Fibroblast of the conjunctiva (primary cell): ENCODE results near the gene SNX13.

Experiments
- DNase-seq: peaks from one replicate; pipeline ENCODE4 v3.0.0-alpha.2; 2010; ENCODE audit warnings: low read depth

The SNX13 gene, protein sequence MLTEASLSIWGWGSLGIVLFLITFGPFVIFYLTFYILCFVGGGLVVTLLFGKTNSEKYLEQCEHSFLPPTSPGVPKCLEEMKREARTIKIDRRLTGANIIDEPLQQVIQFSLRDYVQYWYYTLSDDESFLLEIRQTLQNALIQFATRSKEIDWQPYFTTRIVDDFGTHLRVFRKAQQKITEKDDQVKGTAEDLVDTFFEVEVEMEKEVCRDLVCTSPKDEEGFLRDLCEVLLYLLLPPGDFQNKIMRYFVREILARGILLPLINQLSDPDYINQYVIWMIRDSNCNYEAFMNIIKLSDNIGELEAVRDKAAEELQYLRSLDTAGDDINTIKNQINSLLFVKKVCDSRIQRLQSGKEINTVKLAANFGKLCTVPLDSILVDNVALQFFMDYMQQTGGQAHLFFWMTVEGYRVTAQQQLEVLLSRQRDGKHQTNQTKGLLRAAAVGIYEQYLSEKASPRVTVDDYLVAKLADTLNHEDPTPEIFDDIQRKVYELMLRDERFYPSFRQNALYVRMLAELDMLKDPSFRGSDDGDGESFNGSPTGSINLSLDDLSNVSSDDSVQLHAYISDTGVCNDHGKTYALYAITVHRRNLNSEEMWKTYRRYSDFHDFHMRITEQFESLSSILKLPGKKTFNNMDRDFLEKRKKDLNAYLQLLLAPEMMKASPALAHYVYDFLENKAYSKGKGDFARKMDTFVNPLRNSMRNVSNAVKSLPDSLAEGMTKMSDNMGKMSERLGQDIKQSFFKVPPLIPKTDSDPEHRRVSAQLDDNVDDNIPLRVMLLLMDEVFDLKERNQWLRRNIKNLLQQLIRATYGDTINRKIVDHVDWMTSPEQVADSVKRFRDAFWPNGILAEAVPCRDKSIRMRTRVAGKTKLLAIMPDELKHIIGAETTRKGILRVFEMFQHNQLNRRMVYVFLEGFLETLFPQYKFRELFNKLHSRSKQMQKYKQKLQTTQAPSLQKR

DNA sequence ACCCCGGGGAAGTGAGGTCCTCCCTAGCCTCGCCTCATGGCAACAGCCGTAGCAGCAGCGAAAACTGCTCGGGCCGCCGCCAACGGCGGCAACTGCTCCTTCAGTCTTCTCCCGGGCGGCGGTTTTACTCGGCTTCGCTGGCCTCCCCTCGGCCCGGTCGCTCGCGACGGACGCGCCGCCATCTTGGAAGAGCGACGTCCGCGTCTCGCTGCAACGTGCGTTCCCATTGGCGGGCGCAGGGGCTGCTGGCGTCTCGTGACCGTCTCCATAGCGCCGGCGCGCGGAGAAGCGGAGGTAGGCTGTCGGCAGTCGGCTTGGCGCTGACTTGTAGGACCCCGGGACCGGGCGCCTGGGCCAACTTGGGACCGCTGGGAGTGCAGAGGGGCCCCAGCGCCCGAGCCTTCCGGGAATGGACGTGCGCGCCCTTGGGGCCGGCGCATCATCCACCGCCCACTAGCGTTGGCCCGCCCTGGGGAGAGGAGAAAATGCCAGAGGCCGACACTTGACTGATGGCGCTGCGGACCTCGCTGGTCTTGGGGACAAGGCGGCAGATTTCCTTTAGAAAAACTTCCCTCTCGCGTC is at the start of gene SNX13:
SNX13 (minus strand) TSS at position 193 of the 582 bp plus-strand sequence. CDS start 199 bp downstream, outside the sequence.
- DNase-seq: peak; percentile 83

DNA sequence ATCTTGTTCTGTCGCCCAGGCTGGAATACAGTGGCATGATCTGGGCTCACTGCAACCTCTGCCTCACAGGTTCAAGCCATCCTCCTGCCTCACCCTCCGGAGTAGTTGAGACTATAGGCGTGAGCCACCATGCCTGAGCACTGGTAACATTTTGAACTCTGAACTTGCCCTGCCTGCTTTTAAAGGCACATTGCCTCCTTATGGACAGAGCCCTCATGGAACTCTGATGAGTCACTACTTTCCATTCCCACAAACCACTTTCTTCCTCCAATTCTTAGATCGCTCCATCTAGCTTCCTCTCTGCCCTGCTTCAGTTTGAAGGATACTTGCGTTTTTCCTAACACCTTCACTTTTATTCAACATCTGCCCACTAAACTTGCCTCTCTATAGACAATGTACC is 49.3 kb upstream of the SNX13 start:
- no peak for DNase-seq

DNA sequence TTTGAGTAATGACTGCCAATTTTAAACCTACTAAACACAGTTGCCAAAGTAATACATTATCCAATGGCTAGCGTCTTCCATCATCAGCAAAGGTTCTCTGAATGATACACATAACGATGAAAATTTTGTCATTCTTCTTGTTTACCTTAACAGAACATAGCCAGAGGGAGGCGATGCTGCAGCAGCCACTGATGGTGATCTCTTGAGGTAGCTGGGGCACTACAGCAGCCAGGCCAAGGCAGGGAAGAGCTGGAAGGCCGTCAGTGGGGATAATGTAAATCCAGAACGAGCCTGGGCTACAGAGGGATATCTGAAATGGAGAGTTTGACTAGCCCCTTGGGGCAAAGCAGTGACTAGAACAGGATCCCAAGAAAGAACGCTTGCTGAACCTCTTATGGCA is 48.6 kb upstream of the SNX13 start:
- DNase-seq: no peak

DNA sequence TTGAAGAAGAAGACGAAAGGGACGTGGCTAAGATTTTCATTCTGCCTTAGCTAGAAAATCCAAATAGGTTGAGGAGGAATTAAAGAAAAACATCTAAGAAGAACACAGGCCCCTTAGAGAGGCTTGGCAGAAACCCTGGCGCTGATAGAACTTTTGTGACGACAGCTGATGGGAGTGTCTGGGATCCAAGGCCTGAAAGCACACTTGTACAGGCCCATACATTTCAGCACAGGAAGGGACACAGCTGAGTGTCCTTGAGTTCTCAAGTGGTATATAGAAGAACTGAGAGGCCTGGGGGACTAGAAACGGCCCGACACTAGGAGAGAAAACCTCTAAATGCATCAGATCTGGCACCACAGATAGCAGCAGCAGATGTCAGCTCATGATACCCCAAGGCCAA is 47.8 kb upstream of the SNX13 start:
- DNase-seq: no peak

DNA sequence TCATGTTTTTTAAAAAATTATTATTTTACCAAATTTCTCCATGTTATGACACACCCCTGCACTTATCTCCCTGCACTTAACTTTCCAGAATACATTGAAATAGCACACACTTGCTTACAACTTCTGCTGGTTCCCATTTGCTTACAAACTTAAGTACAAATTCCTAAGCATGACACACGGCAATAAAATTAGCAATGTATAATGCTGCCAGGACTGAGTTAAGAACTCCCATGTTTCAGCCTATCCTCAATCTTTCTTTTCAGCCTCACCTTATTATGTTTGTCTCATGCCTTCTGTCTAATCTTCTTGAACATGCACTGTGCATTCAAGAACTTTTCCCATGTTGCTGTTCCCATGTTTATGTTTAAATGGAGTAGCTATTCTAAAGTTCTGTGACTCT is 46.6 kb upstream of the SNX13 start:
- peak; percentile 49 for DNase-seq

DNA sequence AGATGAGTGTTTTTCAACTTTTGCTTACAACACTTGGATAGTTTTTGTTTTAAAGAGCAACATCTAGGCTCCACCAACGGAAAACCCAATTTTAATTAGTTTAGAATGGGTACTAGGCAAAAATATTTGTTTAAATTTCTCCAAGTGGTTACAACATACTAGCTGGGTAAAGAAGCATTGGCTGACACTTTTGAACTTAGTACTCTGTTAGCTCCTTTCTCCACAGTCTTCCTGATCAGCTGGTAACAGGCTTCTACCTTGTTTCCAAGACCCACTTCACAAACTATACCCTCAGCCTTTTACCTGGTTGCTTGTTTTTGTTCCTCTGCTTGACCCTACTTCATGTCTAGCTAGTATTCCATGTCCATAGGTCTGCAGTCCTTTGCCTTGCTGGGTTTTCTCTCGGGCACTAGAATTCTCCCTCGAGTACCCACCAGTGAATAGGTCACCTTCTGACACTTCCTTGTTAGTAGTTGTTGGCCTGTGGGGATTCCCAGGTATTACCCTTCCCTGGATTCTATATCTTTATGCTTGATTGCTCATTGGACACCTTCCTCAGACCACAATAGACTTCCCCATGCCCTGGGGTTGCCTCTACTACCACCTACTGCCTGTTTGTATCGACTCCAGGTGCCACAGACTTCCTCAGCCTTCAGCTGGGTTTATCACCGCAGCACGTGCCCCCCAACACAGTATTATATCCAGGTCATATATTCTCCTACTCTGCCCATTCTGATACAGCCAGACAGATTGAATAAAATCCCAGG is 45.4 kb upstream of the SNX13 start:
- DNase-seq: no peak

DNA sequence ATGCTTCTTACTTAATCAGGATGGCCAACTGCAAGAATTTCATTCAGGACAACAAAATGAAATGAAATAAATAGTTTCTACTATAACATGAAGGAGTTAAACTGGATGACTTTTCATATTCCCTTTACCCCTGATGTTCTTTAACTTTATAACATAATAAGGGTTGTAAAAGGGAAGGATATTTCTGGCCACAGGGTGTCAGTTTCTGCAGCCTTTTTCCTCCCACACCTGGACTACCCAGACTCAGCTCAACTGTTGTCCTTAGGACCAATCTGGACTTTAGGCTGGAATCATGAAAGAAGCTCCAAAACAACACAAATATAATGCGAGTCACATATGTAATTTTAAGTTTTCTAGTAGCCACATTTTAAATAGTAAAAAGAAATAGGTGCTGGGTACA is 44.0 kb upstream of the SNX13 start:
- DNase-seq: no peak

DNA sequence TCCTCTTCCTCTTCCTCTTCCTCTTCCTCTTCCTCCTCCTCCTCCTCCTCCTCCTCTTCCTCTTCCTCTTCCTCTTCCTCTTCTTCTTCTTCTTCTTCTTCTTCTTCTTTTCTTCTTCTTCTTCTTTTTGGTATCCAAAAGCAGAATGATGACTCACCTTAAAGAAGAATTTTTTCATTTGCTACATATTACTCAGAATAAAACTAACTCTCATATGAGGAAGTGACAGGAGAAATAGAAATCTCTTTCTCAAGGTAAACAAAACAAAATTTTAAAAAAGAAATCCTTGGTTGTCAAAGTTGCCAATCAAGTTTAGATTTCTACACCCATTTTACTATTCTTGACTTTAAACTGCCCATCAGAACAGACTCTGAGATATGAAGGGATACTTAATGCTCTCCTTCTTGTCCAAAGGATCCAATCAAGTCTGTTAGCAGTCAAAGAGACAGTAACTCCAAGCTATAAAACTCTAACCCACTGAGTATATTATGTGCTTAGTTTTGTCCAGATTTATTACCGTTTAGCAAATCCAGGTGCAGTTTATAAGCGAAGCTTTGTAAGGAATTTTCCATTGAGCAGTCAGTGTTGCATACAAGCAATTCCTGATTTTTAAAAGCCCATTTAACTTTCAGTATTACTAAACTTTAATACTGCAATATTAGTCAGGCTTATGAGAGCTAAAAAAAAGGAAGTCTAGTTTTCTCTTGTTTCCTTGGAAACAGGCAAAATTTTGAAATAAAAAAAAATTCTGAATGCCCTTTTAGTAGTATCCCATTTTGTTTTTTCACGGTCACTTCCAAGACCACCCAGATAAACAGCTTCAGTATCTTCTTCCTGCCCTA is 43.1 kb upstream of the SNX13 start:
- DNase-seq: no peak

DNA sequence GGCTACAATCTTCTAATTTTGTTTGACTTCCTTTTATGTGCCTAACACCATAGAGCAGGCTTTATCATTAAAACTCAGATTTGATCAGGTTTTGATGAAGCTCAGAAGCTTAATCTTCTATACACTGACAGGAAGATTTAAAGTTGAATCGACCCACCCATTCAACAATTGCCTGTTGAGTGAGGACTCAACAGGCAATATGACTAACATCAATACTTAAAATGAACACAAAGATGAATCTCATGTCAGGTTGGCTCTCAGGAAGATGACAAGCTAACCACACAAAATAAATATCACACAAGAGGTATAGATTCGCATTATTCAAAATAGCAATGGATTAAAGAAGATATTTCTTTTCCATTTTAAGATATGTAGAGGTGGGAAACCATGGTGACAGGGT is 36.7 kb upstream of the SNX13 start:
- DNase-seq: no peak

DNA sequence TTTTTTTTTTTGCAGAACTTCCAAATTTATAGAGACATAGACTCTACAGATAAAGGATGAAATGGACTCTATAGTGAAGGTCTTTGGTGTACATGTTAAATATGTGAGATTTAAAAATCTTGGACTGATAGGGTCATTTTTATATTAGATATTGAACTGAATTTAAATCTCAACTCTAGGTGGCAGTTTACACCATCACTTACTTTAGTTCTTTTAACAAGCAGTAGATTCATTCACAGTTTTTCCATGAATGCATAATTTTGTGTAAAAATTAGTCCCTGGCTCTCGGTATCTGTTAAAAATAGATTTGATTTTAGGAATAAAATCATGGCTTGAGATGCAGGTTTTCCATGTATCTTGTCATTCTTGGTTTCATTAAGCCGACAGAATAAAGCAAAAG is 31.1 kb upstream of the SNX13 start:
- no peak for DNase-seq

DNA sequence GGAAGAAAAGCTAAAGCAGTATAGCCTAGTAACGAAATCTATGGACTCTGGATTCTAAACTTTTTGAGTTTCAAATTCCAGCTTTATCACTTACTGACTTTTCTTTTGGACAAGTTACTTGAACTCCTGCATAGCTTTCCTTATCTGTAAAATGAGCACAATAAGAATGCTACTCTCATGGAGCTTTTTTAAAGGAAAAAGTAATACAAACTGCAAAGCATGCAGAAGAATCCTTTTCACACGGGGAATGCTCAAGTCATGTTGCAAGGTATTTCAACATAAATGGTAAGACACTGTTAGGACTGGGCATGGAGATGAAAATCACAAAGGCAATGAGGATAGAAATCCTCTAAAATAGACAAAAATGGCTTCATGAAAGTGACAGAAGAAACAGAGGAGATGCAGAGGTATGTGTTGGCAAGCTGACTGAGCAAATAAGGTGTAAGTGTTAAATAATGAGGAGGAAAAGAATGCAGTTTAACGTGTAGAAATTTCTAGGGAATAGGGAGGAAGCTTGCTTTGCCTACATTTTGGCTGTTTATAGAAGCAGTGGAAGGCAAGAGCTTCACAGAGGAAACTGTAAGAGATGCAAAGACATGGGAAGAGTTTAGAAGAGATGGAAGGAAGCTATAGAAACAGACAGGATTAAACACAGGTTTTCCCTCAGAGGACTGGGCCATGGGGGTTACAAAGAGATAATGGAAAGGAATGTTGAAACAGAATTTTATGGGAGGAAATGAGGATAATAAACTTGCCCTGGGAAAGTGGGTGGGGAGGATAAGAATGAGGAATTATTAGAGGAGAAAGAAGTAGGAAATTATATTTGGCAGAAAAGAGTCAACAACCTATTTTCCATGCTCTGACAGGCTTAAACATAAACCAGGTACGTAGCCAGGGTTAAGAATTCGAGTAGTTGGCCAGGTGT is 28.8 kb upstream of the SNX13 start:
- no peak for DNase-seq

DNA sequence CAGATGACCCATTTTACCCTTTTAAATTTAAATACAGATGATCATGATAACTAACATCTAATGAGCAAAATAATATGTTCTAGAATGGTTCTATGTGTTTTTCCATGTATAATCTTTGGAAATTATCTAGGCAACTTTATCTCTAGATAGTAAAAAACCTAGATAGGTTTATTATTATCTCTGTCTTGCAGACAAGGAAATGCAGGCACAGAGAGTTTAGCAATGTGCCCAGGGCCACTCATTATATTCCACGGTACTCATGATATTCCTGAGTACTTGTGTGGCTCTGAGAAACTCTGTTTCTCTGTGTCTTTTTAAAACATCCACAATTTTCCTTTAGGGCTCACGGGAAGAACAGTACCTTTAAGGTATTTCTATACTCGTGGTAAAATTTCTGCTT is 26.4 kb upstream of the SNX13 start:
- no peak for DNase-seq

DNA sequence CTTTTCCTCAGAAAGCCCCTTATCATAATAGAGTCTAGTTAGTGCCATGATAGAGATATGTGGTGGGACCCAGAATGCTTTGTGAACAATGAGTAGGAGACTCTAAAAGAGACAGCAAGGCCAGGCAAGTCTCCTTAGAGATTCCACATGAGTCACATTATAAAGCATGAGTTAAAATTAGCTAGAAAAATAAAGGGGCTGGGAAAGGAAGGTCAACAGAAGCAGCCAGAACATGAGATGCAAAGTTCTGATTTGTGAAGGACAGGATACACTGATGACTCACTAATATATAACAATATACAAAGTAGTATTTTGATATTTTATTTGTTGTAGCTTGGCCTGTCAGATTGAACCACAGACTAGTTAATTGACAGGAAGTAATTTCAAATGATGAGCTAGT is 25.3 kb upstream of the SNX13 start:
- DNase-seq: no peak

DNA sequence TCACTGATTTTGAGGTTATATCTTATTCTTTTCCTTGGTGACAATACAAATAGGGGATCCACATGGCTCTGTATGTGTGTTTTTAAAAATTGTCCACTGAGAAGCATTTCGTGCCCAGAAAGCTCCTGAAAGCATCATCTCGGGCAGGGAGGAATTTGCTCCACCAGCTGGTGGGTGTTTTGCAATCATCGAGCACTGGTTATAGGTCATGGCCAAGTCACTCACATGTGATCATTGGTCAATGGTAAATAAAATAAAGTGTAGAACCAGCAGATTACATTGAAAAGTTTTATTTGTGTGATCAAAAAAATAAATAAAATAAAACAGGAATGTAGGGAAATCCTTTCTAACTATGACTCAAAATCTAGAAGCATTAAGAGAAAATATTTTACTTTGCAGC is 23.0 kb upstream of the SNX13 start:
- no peak for DNase-seq

DNA sequence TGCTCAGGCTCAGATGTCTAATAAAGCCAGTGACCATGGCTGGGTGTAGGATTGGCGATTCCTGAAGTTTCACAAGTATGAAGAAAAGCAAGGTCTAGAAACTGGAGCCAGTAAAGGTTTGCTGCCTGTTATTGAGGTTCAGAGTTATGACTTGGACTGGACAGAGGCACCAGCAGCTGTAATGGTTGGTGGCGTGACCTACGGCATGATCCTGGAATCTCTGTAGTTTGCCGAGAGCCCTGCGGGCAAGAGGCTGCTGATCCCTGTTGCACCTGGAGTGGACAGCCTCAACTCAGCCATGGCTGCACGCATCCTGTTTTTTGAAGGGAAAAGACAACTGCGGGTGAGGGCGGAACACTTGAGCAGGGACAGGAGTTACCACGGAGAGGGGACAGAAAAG is 22.4 kb upstream of the SNX13 start:
- no peak for DNase-seq

DNA sequence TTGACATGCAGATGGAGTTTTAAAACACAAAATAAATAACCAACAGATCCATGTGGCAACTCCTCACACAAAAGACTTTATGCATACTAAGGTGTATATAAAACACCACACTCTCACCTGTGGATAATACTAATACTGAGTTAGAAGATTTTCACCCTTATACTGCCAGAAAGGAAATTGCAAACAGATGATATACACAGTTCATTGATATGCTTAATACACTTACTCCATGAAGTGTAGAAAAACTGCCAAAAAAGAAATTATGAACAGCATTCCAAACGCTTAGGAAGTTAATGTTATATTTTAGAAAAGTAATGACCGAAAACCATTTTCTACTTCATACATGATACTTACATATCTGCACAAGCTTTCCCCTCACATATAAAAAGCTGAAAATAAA is 17.6 kb upstream of the SNX13 start:
- no peak for DNase-seq

DNA sequence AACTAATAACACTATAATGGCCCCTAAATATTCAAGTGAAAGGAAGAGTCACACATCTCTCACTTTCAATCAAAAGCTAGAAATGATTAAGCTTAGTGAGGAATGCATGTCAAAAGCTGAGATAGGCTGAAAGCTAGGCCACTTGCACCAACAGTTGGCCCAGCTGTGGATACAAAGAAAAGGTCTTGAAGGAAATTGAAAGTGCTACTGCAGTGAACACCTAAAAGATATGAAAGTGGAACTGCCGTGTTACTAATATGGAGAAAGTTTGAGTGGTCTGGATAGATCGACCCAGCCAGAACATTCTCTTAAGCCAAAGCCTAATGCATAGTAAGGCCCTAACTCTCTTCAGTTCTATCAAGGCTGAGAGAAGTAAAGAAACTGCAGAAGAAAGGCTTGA is 12.1 kb upstream of the SNX13 start:
- no peak for DNase-seq

DNA sequence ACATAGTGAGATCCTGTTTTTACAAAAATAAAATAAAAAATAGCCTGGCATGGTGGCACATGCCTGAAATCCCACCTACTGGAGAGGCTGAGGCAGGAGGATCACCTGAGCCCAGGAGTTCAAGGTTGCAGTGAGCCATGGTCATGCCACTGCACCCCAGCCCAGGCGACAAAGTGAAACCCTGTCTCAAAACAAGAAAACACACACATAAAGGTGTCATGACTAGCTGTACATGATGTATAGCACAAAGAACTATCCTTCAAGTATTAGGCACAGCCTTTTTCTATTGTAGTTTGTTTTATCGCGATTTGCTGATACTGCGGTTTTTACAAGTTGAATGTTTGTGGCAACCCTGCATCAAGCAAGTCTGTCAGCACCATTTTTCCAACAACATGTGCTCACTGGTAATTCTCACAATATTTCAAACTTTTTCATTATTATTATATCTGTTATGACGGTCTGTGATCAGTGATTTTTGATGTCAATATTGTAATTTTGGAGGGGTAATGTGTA is 11.5 kb upstream of the SNX13 start:
- DNase-seq: no peak

DNA sequence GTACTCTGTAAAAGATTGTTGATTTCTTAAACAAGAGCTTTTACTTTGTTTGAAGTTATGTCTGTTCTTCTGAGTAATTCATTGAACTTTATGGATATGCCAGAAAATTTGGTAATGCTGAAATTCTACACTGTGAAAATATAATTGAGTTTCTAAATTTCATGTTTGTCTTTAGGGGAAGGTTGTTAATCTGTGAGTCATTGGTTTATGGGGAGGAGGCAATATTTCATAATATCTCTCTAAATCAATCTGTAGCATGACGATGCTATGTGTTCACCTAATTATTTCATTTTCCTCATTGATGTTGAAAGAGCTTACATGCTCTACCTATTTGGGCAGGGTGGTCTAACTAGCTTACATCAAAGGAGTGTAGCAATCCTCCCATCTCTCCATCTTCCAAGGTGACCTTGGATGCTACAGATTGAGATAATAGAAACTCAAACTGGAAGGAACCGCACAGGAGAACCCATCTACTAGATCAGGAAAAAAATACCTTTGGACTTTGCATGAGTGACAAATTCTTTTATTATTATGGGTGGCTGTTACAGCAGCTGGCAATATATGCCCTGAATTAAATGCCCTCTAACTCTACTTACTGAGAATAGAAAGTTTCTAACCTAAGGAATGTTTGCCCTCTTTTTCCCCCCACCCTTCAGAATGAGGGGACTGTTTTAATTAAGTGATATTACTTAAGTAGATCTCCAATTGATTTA is 8.4 kb upstream of the SNX13 start:
- DNase-seq: no peak
